KOPT-K1 (cell line): ENCODE data around the gene MCM3AP.

Source experiments
- H3K27ac ChIP-seq: fragments of 200-600 bp; sonication (generic); 2 replicates; pipeline ENCODE4 v1.5.1; 2016; ENCODE audit warnings: antibody characterized with exemption, mild to moderate bottlenecking, low read depth, low read length; ENCODE audit not compliant: poor library complexity, severe bottlenecking
- H3K36me3 ChIP-seq: fragments of 200-600 bp; sonication (generic); 2 replicates; pipeline ENCODE4 v1.5.1; 2017; ENCODE audit warnings: antibody characterized with exemption, mild to moderate bottlenecking, low read length, moderate library complexity; ENCODE audit not compliant: insufficient read depth
- H3K9me3 ChIP-seq: fragments of 200-600 bp; sonication (generic); 2 replicates; pipeline ENCODE4 v1.5.1; 2017; ENCODE audit warnings: antibody characterized with exemption, low read length, mild to moderate bottlenecking; ENCODE audit not compliant: insufficient read depth, poor library complexity, severe bottlenecking

Gene MCM3AP

DNA sequence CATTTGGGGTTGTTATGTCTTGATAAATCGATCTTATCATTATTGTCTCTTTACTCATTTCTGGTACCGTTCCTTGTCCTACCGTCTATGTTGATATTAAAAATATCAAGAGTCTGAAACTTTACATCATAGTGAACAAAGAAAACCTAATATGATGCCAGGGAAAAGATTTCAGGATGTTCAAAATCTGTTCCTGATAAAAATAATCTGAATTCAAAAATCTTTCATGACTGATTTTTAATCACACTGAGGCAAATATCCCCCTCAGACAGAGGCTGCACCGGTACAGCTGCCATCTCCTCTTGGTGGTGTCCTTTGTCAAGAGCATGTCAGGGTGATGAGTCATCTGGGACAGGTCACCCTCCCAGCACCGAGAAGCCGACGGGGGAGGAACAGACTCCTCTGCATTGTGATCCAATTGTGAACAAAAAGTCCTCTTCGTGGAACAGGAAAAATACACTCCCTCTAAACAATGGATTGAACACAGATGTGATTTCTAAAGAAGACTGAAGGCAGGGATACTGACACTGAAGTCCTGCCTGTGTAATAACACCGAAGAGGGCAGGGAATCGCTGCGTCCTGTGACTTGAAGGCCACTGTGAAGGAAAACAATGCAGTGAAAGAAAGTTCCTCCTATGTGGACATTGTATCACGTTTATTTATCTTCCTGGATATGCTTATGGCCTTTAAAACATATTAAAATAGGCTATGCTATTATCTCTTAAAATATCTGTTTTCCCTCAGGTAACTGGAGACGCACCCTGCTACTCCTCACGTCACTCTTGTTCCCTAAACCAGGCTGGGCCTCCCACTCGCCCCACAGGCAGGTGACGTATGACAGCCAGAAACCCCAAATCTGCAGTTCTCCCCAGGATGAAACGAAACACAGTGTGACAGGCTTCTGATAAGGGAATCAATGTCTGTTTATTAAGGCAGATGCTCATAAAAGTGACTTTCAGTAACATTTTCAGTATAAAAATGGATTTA is 96.9 kb downstream of the MCM3AP start:
- H3K36me3 ChIP-seq = peaks cover 57% of the 10 kb centered on the region
- no peaks in the 10 kb centered on the region for H3K9me3 ChIP-seq
- H3K27ac ChIP-seq = no peak overlapping the region

- Histone ChIP-seq H3K9me3 (no peaks in the 10 kb centered on the region), H3K27ac (no peak overlapping the region), H3K36me3 (peaks cover 50% of the 10 kb centered on the region)
Observed at GRCh38 chr21:46187814-46188213, 97.6 kb downstream of the MCM3AP start.

- Histone ChIP-seq H3K9me3 (no peaks in the 10 kb centered on the region), H3K27ac (no peak overlapping the region), H3K36me3 (peaks cover 45% of the 10 kb centered on the region)
Observed at GRCh38 chr21:46187261-46187660, 98.2 kb downstream of the MCM3AP start.

GRCh38 chr21:46185716-46186115 is 99.7 kb downstream of the MCM3AP start:
- Histone ChIP-seq H3K36me3 (peaks cover 29% of the 10 kb centered on the region), H3K27ac (no peak overlapping the region)

More at GRCh38 chr21:46185716-46186115, 99.7 kb downstream of the MCM3AP start:
- H3K9me3 ChIP-seq = no peaks in the 10 kb centered on the region
